ENCODE measurements around the gene MBD3L4. TPM values are rescaled to one million over a fixed set of nuclear protein-coding genes. Genes with fewer than 3 reads are reported as not detected.

The MBD3L4 gene
- total and polyA plus RNA-seq, 8 donors = not detected

GRCh38 chr19:7000333-7000732, 39.6 kb downstream of the MBD3L4 start:
- H3K9me3 ChIP-seq = no peaks in the 10 kb centered on the region
- DNase-seq = no peak
- no peak for TF ChIP-seq CTCF (IDR thresholded peaks at IDR 0.05)
- no peak overlapping the region for H3K4me3 ChIP-seq
- no peaks in the 10 kb centered on the region for H3K36me3 ChIP-seq
- peaks cover 0 to 22% of the 10 kb centered on the region in 2 donors for H3K27me3 ChIP-seq
- peaks cover 0 to 3% of the 10 kb centered on the region in 2 donors for H3K4me1 ChIP-seq
- no peak overlapping the region for H3K27ac ChIP-seq
- intact Hi-C loops (cut with DNase I) = no loop called here
- peak; percentile 47 for ATAC-seq

- Histone ChIP-seq H3K36me3 (no peaks in the 10 kb centered on the region), H3K27me3 (peaks cover 0 to 22% of the 10 kb centered on the region in 2 donors), H3K27ac (no peak overlapping the region), H3K9me3 (no peaks in the 10 kb centered on the region), H3K4me1 (peaks cover 0 to 3% of the 10 kb centered on the region in 2 donors), H3K4me3 (no peak overlapping the region)
- ATAC-seq (peak; percentile 24), DNase-seq (no peak)
- no peak for TF ChIP-seq CTCF (IDR thresholded peaks at IDR 0.05)
- intact Hi-C loops (cut with DNase I) = no loop called here
These were observed 40.0 kb downstream of the MBD3L4 start for GRCh38 chr19:6999933-7000332.

- no peak for TF ChIP-seq CTCF (IDR thresholded peaks at IDR 0.05)
- peak overlapping the region in 1 of 2 donors; percentile 37 for H3K27ac ChIP-seq
- H3K9me3 ChIP-seq = no peaks in the 10 kb centered on the region
- DNase-seq (no peak), ATAC-seq (peak; percentile 21)
- H3K27me3 ChIP-seq = peaks cover 0 to 22% of the 10 kb centered on the region in 2 donors
- no peak overlapping the region for H3K4me3 ChIP-seq
- H3K4me1 ChIP-seq = peaks cover 0 to 3% of the 10 kb centered on the region in 2 donors
- no peaks in the 10 kb centered on the region for H3K36me3 ChIP-seq
- intact Hi-C loops (cut with DNase I) = no loop called here
These were observed 42.1 kb downstream of the MBD3L4 start for GRCh38 chr19:6997679-6998445.

- no peaks in the 10 kb centered on the region for H3K9me3 ChIP-seq
- no peaks in the 10 kb centered on the region for H3K36me3 ChIP-seq
- H3K27me3 ChIP-seq = peaks cover 0 to 13% of the 10 kb centered on the region in 2 donors
- no peak for DNase-seq
- intact Hi-C loops (cut with DNase I) = no loop called here
- no peak overlapping the region for H3K27ac ChIP-seq
- no peak overlapping the region for H3K4me3 ChIP-seq
- ATAC-seq = no peak
- H3K4me1 ChIP-seq = peaks cover 0 to 3% of the 10 kb centered on the region in 2 donors
- TF ChIP-seq CTCF (IDR thresholded peaks at IDR 0.05) = no peak
These were observed 43.2 kb downstream of the MBD3L4 start for GRCh38 chr19:6996810-6997209.

GRCh38 chr19:6995054-6995453, 44.9 kb downstream of the MBD3L4 start:
- intact Hi-C loops (cut with DNase I) = no loop called here
- Histone ChIP-seq H3K27me3 (peaks cover 0 to 8% of the 10 kb centered on the region in 2 donors), H3K36me3 (no peaks in the 10 kb centered on the region), H3K4me3 (no peak overlapping the region), H3K27ac (no peak overlapping the region), H3K4me1 (no peaks in the 10 kb centered on the region), H3K9me3 (no peaks in the 10 kb centered on the region)
- ATAC-seq = no peak
- TF ChIP-seq CTCF (IDR thresholded peaks at IDR 0.05) = no peak
- DNase-seq = no peak
